ENCODE data around the gene ITGA1.

Gene ITGA1

GRCh38 chr5:52903142-52903541 lies 115.4 kb downstream of the ITGA1 start:
- POLR2A ChIA-PET, result no interaction called here
- no peak overlapping the region for H3K27ac ChIP-seq (ENCODE audit: extremely low read depth, low read depth, low read length)
- no peaks in the 10 kb centered on the region for H3K9me3 ChIP-seq (ENCODE audit: control insufficient read depth, insufficient read depth, low read depth, low read length)
- no peaks in the 10 kb centered on the region; a peak in 1 of 3 replicates for H3K36me3 ChIP-seq (ENCODE audit: control insufficient read depth in 2 of 2, insufficient read depth in 1 of 2, low read length in 2 of 2)
- CTCF ChIA-PET, result interaction anchor here (0.7 kb wide), 2 partner anchors 21 to 104 kb away, joined by 3 to 4 read pairs; no protein-coding TSS in a partner anchor
- no peaks in the 10 kb centered on the region for H3K4me1 ChIP-seq (ENCODE audit: control insufficient read depth, insufficient read depth, low read length)
- TF ChIP-seq ELK4 (IDR thresholded peaks at IDR 0.05; ENCODE audit: borderline replicate concordance, low read depth, low read length), result no peak
- TF ChIP-seq IKZF3 (tag by site-specific recombination; IDR thresholded peaks at IDR 0.05), result no peak
- no peak for TF ChIP-seq ZNF658 (tag by site-specific recombination; IDR thresholded peaks at IDR 0.05)
- no peak for TF ChIP-seq PBX3 (CRISPR knock-in tag; IDR thresholded peaks at IDR 0.05)
- TF ChIP-seq ZNF19 (tag by site-specific recombination; IDR thresholded peaks at IDR 0.05; ENCODE audit: low read depth), result no peak
- TF ChIP-seq BCL11A (tag by site-specific recombination; IDR thresholded peaks at IDR 0.05; ENCODE audit: low read depth), result no peak
- TF ChIP-seq KLF8 (tag by site-specific recombination; IDR thresholded peaks at IDR 0.05), result no peak
- no peak for TF ChIP-seq KLF9 (tag by site-specific recombination; IDR thresholded peaks at IDR 0.05; ENCODE audit: low read depth)
- no peak for TF ChIP-seq KLF17 (tag by site-specific recombination; IDR thresholded peaks at IDR 0.05)
- no peak for TF ChIP-seq ZNF2 (tag by site-specific recombination; IDR thresholded peaks at IDR 0.05)
- TF ChIP-seq ZNF311 (tag by site-specific recombination; IDR thresholded peaks at IDR 0.05; ENCODE audit: borderline replicate concordance), result no peak
- no peak for TF ChIP-seq ZBTB7A (tag by site-specific recombination; IDR thresholded peaks at IDR 0.05; ENCODE audit: low read depth)
- TF ChIP-seq ZNF660 (tag by site-specific recombination; IDR thresholded peaks at IDR 0.05), result no peak
- no peak for TF ChIP-seq ZNF777 (tag by site-specific recombination; IDR thresholded peaks at IDR 0.05; ENCODE audit: borderline replicate concordance)
- no peak for TF ChIP-seq ZNF132 (tag by site-specific recombination; IDR thresholded peaks at IDR 0.05; ENCODE audit: borderline replicate concordance)
- no peak for TF ChIP-seq ZNF114 (tag by site-specific recombination; IDR thresholded peaks at IDR 0.05)
- no peak for TF ChIP-seq SETDB1 (IDR thresholded peaks at IDR 0.05; ENCODE audit: insufficient read length, low read length)
- TF ChIP-seq ZNF354C (tag by site-specific recombination; IDR thresholded peaks at IDR 0.05; ENCODE audit: borderline replicate concordance, low read depth), result no peak
- TF ChIP-seq KLF16 (tag by site-specific recombination; IDR thresholded peaks at IDR 0.05), result no peak
- no peak for TF ChIP-seq WT1 (tag by site-specific recombination; IDR thresholded peaks at IDR 0.05)
- no peak overlapping the region for H3K4me3 ChIP-seq (ENCODE audit: low read depth, low read length)

GRCh38 chr5:52906343-52906742 lies 118.6 kb downstream of the ITGA1 start:
- Histone ChIP-seq H3K9me3 (ENCODE audit: control insufficient read depth, insufficient read depth, low read depth, low read length) (no peaks in the 10 kb centered on the region), H3K4me1 (ENCODE audit: control insufficient read depth, insufficient read depth, low read length) (peaks cover 6% of the 10 kb centered on the region; the same call in 1 of the 2 replicates), H3K4me3 (ENCODE audit: low read depth, low read length) (no peak overlapping the region), H3K27ac (ENCODE audit: extremely low read depth, low read depth, low read length) (no peak overlapping the region), H3K36me3 (ENCODE audit: control insufficient read depth in 2 of 2, insufficient read depth in 1 of 2, low read length in 2 of 2) (no peaks in the 10 kb centered on the region; a peak in 1 of 3 replicates)
- TF ChIP-seq ZBTB48 (tag by site-specific recombination; IDR thresholded peaks at IDR 0.05), result no peak
- no peak for TF ChIP-seq ZBTB44 (tag by site-specific recombination; IDR thresholded peaks at IDR 0.05)
- TF ChIP-seq ZNF529 (tag by site-specific recombination; IDR thresholded peaks at IDR 0.05; ENCODE audit: insufficient replicate concordance), result no peak
- no peak for TF ChIP-seq ZNF747 (tag by site-specific recombination; IDR thresholded peaks at IDR 0.05)
- ChIA-PET CTCF (interaction anchor here (0.6 to 1.1 kb wide), 5 partner anchors 9 to 330 kb away, joined by 3 to 5 read pairs (median 3); no protein-coding TSS in a partner anchor), POLR2A (no interaction called here)
